A549 (cell line): ENCODE measurements around the gene AMPH. TPM values are rescaled to one million over a fixed set of nuclear protein-coding genes. Genes with fewer than 3 reads are reported as not detected.

Experiments
- ATAC-seq, 2 experiments: fragments of 200-7000 bp in 1 of 2; fragments of >200 bp in 1 of 2; cut with Nextera tagmentation in 1 of 2; cut with Tn5 transposase in 1 of 2; 3 replicates each; pipeline versions ENCODE4 v1.8.0 to v1.9.1; 2018 to 2020; ENCODE audit warnings: mild to moderate bottlenecking in 1 of 2, moderate library complexity in 1 of 2
- CTCF ChIA-PET: fragments of 300-600 bp; sonication (Branson Sonifier 250); formaldehyde crosslinking; extraction: SDS; loops from one replicate; lab custom pipeline; 2021; ENCODE audit warnings: antibody characterized with exemption, inconsistent platforms; lab: Yijun Ruan, JAX
- POLR2A ChIA-PET: fragments of 350-600 bp; formaldehyde crosslinking; extraction: SDS; loops from one replicate; lab custom pipeline; 2021; ENCODE audit warnings: antibody characterized with exemption, inconsistent platforms; lab: Yijun Ruan, JAX
- DNase-seq, 2 experiments: peaks; one replicate each; pipeline versions ENCODE4 v3.0.0 to v3.0.0-alpha.2; 2011 to 2016; ENCODE audit warnings: low read depth in 1 of 2, low spot score in 1 of 2
- FAIRE-seq: peaks from 2 replicates; lab custom pipeline; 2011; peaks lifted over from hg19 to GRCh38; lab: Jason Lieb, UNC
- H3K27ac ChIP-seq, 2 experiments: fragments of >200 bp; sonication (Bioruptor Twin); formaldehyde crosslinking; 3 replicates each; pipeline ENCODE4 v1.5.1; 2016 to 2017
- H3K4me1 ChIP-seq: fragments of >200 bp; sonication (Bioruptor Twin); formaldehyde crosslinking; 3 replicates; pipeline ENCODE4 v1.6.1; 2016
- H3K4me2 ChIP-seq: fragments of >200 bp; sonication (Bioruptor Twin); formaldehyde crosslinking; 3 replicates; pipeline ENCODE4 v1.6.1; 2016
- H3K4me3 ChIP-seq: fragments of >200 bp; sonication (Bioruptor Twin); formaldehyde crosslinking; 3 replicates; pipeline ENCODE4 v1.5.1; 2016
- H3K9me3 ChIP-seq: fragments of >200 bp; sonication (Bioruptor Twin); formaldehyde crosslinking; 3 replicates; pipeline ENCODE4 v1.6.1; 2016
- CHD4 ChIP-seq: fragments of 200-600 bp; sonication (generic); IDR thresholded peaks from 2 replicates; pipeline ENCODE4 v1.6.1; 2016; ENCODE audit warnings: antibody characterized with exemption, mild to moderate bottlenecking, borderline replicate concordance
- EHMT2 ChIP-seq: fragments of 200-600 bp; sonication (generic); IDR thresholded peaks from 2 replicates; pipeline ENCODE4 v1.6.1; 2016; ENCODE audit warnings: antibody characterized with exemption, low read depth, mild to moderate bottlenecking, moderate library complexity
- EP300 ChIP-seq, 2 experiments: fragments of >200 bp; sonication (Bioruptor Twin); formaldehyde crosslinking; IDR thresholded peaks; 2 replicates in 1 of 2; 3 replicates in 1 of 2; pipeline ENCODE4 v1.6.1; 2016 to 2017
- FOXS1 ChIP-seq: fragments of 250-450 bp; sonication (Bioruptor Pico); IDR thresholded peaks from 2 replicates; pipeline ENCODE4 v1.5.0; 2020; ENCODE audit warnings: mild to moderate bottlenecking, moderate library complexity
- GATA3 ChIP-seq: IDR thresholded peaks from 2 replicates; pipeline ENCODE4 v1.6.1; 2012; ENCODE audit warnings: borderline replicate concordance
- JUN ChIP-seq, 2 experiments: fragments of >200 bp; sonication (Bioruptor Twin); formaldehyde crosslinking; IDR thresholded peaks; 2 replicates in 1 of 2; 3 replicates in 1 of 2; pipeline ENCODE4 v1.6.1; 2016 to 2017
- KDM1A ChIP-seq: fragments of 200-600 bp; sonication (generic); IDR thresholded peaks from 2 replicates; pipeline ENCODE4 v1.6.1; 2016; ENCODE audit warnings: low read depth, mild to moderate bottlenecking
- KDM5A ChIP-seq: fragments of 200-600 bp; sonication (generic); IDR thresholded peaks from 2 replicates; pipeline ENCODE4 v1.6.1; 2016; ENCODE audit warnings: antibody characterized with exemption, mild to moderate bottlenecking
- MAZ ChIP-seq: fragments of 150-350 bp; IDR thresholded peaks from 2 replicates; pipeline ENCODE4 v1.6.1; 2014; ENCODE audit warnings: antibody characterized with exemption, low read depth, low read length, borderline replicate concordance
- NR3C1 ChIP-seq: fragments of >200 bp; sonication (Bioruptor Twin); formaldehyde crosslinking; IDR thresholded peaks from 3 replicates; pipeline ENCODE4 v1.6.1; 2017
- PHF8 ChIP-seq: fragments of 200-600 bp; sonication (generic); IDR thresholded peaks from 2 replicates; pipeline ENCODE4 v1.6.1; 2016; ENCODE audit warnings: low read depth, mild to moderate bottlenecking, antibody characterized with exemption, moderate library complexity, borderline replicate concordance
- POLR2A ChIP-seq: IDR thresholded peaks from 2 replicates; pipeline ENCODE4 v1.6.1; 2012; ENCODE audit warnings: mild to moderate bottlenecking, low read length
- RARB ChIP-seq: fragments of 250-450 bp; sonication (Bioruptor Pico); IDR thresholded peaks from 2 replicates; pipeline ENCODE4 v1.8.0; 2021; ENCODE audit warnings: mild to moderate bottlenecking, moderate library complexity
- RCOR1 ChIP-seq: fragments of 150-350 bp; IDR thresholded peaks from 2 replicates; pipeline ENCODE4 v1.6.1; 2014; ENCODE audit warnings: antibody characterized with exemption, low read length, low read depth
- SMC3 ChIP-seq: fragments of >200 bp; sonication (Bioruptor Twin); formaldehyde crosslinking; IDR thresholded peaks from 3 replicates; pipeline ENCODE4 v1.6.1; 2018; ENCODE audit warnings: inconsistent platforms
- ZFP36 ChIP-seq: fragments of 450-650 bp; IDR thresholded peaks from 2 replicates; pipeline ENCODE4 v1.6.1; 2014; ENCODE audit warnings: borderline replicate concordance; ENCODE audit not compliant: partially characterized antibody
- WGBS: methylation state at CpG from one replicate; pipeline ENCODE4 v1.1.6; 2017; ENCODE audit errors: missing lambda C conversion rate; 5-methylcytosine and 5-hydroxymethylcytosine counted together
- polyA plus RNA-seq, 4 experiments: library from polyadenylated mRNA; depleted of rRNA in 3 of 4; stranded (reverse); fragments of >200 nt; fragmentation: RNase III in 1 of 4; extraction: RNeasy Plus Mini Kit Qiagen cat#74134 plus additional on column Dnase treatment in 1 of 4; gene quantifications; 2 replicates in 3 of 4; 3 replicates in 1 of 4; pipeline ENCODE4 v1.2.3, GENCODE V29; 2011 to 2017
- TF ChIP-seq, protein P1 (sequence below): IDR thresholded peaks from 2 replicates; pipeline ENCODE4 v1.6.1; 2012
- TF ChIP-seq, protein P2 (sequence below): fragments of 250-450 bp; sonication (Bioruptor Pico); IDR thresholded peaks from 2 replicates; pipeline ENCODE4 v1.5.0; 2021; ENCODE audit warnings: mild to moderate bottlenecking, moderate library complexity, borderline replicate concordance
- TF ChIP-seq, protein P3 (sequence below): fragments of >200 bp; sonication (Bioruptor Twin); formaldehyde crosslinking; IDR thresholded peaks from 2 replicates; pipeline ENCODE4 v1.6.1; 2016
- TF ChIP-seq, protein P4 (sequence below): fragments of 150-350 bp; IDR thresholded peaks from 2 replicates; pipeline ENCODE4 v1.6.1; 2014; ENCODE audit warnings: low read depth, mild to moderate bottlenecking, low read length
- TF ChIP-seq, protein P5 (sequence below): fragments of >200 bp; sonication (Bioruptor Twin); formaldehyde crosslinking; IDR thresholded peaks from 3 replicates; pipeline ENCODE4 v1.5.1; 2016

Gene AMPH
- polyA plus RNA-seq, 2 of the 4 experiments (the other 2 are of a cell fraction): 0.26 TPM; not detected in 1

DNA sequence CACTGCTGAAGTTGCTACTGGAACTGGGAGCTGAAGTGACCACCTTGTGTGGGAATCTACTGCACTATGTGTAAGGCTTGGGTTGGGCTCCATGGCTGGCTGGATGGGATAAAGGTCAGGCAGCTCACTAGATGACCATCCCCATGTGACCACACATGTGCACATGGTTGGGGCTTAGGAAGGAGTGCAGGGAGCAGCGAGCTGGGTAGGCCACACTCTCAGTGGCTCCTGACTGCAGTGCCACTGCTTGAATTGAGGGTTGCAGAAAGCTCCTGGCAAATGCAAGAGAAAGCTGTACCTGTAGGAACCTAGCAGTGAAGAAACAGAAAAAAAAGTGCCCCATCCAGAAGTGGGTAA lies 47.5 kb upstream of the AMPH start:
- ATAC-seq (no peak), FAIRE-seq (no peak), DNase-seq (no peak)
- Histone ChIP-seq H3K27ac (no peak overlapping the region), H3K4me2 (no peak overlapping the region), H3K9me3 (no peaks in the 10 kb centered on the region), H3K4me3 (no peak overlapping the region), H3K4me1 (no peaks in the 10 kb centered on the region)
- WGBS: 0% methylated on average over 1 of the region's 1 CpG
- CTCF ChIA-PET: interaction anchor here (1.2 kb wide), 1 partner anchor 280 kb away, joined by 3 read pairs; no protein-coding TSS in a partner anchor
- POLR2A ChIA-PET: no interaction called here
- TF ChIP-seq SMC3 (no peak), JUN (IDR thresholded peaks at IDR 0.05) (no peak), MAZ (no peak), FOXS1 (CRISPR knock-in tag) (no peak)
- TF ChIP-seq, protein P1, sequence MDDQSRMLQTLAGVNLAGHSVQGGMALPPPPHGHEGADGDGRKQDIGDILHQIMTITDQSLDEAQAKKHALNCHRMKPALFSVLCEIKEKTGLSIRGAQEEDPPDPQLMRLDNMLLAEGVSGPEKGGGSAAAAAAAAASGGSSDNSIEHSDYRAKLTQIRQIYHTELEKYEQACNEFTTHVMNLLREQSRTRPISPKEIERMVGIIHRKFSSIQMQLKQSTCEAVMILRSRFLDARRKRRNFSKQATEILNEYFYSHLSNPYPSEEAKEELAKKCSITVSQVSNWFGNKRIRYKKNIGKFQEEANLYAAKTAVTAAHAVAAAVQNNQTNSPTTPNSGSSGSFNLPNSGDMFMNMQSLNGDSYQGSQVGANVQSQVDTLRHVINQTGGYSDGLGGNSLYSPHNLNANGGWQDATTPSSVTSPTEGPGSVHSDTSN: no peak

DNA sequence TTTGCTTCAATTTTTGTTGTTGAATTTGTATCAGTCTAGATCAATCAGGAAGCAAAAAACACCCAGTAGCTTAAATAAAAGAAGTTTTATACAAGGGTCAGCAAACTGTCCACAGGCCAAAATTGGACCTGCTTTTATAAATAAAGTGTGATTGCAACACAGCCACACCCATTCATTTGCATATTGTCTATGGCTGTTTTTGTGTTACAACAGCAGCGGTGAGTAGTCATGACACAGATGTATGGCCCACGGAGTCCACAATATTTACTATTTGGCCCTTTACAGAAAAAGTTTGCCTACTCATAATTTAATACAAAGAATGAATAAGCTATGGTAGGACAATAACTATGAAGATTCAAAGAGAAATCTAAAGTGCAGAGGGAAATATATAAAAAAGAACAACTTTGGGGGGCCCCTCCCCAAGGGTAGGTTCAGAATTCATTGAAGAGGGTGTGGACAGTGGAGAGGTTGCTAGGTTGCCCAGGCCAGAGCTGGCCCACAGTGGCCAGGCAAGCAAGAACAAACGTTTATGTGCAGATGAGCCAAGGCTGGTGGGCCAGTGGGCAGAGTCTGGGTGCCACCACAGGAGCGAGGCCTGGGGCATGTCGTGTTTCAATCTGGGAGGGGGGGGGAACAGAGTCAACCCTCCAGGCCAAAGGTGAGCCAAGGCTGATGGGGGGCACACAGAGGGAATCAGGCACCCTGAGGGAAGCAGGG lies 47.0 kb upstream of the AMPH start:
- FAIRE-seq (no peak), DNase-seq (no peak), ATAC-seq (no peak)
- ChIA-PET POLR2A (no interaction called here), CTCF (no interaction called here)
- Histone ChIP-seq H3K27ac (no peak overlapping the region), H3K4me1 (no peaks in the 10 kb centered on the region), H3K4me3 (no peak overlapping the region), H3K4me2 (no peak overlapping the region), H3K9me3 (no peaks in the 10 kb centered on the region)
- 14% methylated on average over 5 of the region's 5 CpGs for WGBS
- TF ChIP-seq, protein P2, sequence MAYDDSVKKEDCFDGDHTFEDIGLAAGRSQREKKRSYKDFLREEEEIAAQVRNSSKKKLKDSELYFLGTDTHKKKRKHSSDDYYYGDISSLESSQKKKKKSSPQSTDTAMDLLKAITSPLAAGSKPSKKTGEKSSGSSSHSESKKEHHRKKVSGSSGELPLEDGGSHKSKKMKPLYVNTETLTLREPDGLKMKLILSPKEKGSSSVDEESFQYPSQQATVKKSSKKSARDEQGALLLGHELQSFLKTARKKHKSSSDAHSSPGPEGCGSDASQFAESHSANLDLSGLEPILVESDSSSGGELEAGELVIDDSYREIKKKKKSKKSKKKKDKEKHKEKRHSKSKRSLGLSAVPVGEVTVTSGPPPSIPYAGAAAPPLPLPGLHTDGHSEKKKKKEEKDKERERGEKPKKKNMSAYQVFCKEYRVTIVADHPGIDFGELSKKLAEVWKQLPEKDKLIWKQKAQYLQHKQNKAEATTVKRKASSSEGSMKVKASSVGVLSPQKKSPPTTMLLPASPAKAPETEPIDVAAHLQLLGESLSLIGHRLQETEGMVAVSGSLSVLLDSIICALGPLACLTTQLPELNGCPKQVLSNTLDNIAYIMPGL (CRISPR knock-in tag): no peak
- TF ChIP-seq RCOR1: no peak
- no peak for TF ChIP-seq CHD4
- no peak for TF ChIP-seq POLR2A
- no peak for TF ChIP-seq SMC3
- TF ChIP-seq, protein P3, sequence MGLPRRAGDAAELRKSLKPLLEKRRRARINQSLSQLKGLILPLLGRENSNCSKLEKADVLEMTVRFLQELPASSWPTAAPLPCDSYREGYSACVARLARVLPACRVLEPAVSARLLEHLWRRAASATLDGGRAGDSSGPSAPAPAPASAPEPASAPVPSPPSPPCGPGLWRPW: no peak
- no peak for TF ChIP-seq GATA3
- TF ChIP-seq RARB: no peak
- TF ChIP-seq EHMT2: no peak
- no peak for TF ChIP-seq KDM1A
- TF ChIP-seq ZFP36: no peak
- TF ChIP-seq FOXS1 (CRISPR knock-in tag): no peak
- TF ChIP-seq EP300 (IDR thresholded peaks at IDR 0.05): no peak
- TF ChIP-seq, protein P4, sequence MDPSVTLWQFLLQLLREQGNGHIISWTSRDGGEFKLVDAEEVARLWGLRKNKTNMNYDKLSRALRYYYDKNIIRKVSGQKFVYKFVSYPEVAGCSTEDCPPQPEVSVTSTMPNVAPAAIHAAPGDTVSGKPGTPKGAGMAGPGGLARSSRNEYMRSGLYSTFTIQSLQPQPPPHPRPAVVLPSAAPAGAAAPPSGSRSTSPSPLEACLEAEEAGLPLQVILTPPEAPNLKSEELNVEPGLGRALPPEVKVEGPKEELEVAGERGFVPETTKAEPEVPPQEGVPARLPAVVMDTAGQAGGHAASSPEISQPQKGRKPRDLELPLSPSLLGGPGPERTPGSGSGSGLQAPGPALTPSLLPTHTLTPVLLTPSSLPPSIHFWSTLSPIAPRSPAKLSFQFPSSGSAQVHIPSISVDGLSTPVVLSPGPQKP: no peak
- TF ChIP-seq, protein P5, sequence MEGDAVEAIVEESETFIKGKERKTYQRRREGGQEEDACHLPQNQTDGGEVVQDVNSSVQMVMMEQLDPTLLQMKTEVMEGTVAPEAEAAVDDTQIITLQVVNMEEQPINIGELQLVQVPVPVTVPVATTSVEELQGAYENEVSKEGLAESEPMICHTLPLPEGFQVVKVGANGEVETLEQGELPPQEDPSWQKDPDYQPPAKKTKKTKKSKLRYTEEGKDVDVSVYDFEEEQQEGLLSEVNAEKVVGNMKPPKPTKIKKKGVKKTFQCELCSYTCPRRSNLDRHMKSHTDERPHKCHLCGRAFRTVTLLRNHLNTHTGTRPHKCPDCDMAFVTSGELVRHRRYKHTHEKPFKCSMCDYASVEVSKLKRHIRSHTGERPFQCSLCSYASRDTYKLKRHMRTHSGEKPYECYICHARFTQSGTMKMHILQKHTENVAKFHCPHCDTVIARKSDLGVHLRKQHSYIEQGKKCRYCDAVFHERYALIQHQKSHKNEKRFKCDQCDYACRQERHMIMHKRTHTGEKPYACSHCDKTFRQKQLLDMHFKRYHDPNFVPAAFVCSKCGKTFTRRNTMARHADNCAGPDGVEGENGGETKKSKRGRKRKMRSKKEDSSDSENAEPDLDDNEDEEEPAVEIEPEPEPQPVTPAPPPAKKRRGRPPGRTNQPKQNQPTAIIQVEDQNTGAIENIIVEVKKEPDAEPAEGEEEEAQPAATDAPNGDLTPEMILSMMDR: no peak
- TF ChIP-seq PHF8: no peak
- TF ChIP-seq KDM5A: no peak
- no peak for TF ChIP-seq NR3C1
